GM21786 (cell line): ENCODE measurements around the gene HIP1R.
"Not testable (repeated sequence)": the region's sequence is repeated elsewhere in the genome, so short reads cannot be mapped to it uniquely, and the experiment has no call there.

Source experiments
- ATAC-seq: cut with Tn5 transposase; IDR thresholded peaks from one replicate; pipeline ENCODE4 v1.9.1; 2021; ENCODE audit not compliant: unreplicated experiment

HIP1R gene, protein sequence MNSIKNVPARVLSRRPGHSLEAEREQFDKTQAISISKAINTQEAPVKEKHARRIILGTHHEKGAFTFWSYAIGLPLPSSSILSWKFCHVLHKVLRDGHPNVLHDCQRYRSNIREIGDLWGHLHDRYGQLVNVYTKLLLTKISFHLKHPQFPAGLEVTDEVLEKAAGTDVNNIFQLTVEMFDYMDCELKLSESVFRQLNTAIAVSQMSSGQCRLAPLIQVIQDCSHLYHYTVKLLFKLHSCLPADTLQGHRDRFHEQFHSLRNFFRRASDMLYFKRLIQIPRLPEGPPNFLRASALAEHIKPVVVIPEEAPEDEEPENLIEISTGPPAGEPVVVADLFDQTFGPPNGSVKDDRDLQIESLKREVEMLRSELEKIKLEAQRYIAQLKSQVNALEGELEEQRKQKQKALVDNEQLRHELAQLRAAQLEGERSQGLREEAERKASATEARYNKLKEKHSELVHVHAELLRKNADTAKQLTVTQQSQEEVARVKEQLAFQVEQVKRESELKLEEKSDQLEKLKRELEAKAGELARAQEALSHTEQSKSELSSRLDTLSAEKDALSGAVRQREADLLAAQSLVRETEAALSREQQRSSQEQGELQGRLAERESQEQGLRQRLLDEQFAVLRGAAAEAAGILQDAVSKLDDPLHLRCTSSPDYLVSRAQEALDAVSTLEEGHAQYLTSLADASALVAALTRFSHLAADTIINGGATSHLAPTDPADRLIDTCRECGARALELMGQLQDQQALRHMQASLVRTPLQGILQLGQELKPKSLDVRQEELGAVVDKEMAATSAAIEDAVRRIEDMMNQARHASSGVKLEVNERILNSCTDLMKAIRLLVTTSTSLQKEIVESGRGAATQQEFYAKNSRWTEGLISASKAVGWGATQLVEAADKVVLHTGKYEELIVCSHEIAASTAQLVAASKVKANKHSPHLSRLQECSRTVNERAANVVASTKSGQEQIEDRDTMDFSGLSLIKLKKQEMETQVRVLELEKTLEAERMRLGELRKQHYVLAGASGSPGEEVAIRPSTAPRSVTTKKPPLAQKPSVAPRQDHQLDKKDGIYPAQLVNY

DNA sequence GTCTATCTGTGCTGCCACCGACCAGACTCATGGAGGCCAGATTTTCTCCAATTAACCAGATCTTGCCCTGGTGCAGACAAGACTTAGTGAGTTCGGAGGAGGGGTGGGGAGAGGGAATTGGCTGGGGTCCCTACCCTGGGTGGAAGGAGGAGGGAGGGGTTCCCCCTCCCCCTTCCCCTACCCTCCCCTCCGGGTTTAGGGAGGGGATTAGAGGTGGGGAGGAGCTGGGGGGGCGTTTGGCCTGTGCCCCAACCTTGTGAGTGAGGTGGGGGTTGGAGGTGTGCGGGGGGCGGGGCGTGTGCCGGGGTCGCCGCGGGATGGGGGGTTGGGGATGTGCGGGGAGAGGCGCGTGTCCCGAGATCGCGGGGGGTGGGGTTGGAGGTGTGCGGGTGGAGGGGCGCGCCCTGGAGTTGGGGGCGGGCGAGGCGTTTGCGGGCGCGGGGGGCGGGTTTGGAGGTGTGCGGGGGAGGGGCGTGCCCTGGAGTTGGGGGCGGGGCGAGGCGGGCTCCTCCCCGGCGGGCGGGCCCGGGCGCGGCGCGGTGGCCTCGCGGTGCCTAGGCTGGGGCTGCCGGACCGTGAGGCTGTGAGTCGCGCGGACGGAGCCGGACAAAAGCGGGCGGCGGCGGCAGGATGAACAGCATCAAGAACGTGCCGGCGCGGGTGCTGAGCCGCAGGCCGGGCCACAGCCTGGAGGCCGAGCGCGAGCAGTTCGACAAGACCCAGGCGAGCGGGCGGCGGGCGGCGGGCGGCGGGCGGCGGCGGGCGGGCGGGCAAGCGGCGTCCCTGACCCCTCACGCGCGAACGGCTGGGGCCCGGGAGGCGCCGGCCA is at the start of gene HIP1R:
TSS of gene HIP1R (plus strand) at position 537 of the 829 bp plus-strand sequence. CDS start at position 631, 94 bp downstream.
- ATAC-seq: no peak

DNA sequence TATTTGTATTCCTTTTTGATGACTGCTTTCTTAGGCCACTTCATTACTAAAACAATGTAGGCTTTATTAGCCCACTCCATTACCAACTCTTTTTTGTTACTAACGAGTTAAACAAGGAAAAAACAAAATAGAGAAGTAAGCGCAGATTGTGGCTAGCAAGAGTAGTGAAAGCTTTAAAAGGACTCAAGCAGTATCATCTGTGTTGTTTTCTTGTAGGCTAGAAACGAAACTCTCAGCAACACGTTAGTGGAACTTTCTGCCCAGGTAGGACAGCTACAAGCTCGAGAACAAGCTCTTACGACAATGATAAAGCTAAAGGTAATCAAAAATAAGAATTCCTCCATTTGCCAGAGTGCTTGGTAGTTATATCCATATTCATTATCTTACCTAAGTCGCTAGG is 49.8 kb upstream of the HIP1R start:
- no peak for ATAC-seq

DNA sequence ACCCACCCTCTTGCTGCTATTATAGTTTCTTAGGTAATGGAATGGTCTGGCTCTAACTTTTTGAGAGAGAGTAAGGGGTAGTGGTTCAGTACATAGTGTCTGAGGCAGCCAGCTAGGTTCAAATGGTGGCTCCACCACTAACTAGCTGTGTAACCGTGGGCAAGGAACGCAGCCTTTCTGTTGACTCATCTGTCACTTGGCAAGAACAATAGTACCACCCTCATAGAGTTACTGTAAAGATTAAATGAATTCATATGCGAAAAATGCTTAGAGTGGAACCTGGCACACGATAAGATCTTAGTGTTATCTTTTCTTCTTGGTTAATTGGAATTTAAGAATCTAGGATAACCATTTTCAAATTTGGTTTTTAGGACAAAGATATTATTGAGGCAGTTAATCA is 46.9 kb upstream of the HIP1R start:
- ATAC-seq: no peak

DNA sequence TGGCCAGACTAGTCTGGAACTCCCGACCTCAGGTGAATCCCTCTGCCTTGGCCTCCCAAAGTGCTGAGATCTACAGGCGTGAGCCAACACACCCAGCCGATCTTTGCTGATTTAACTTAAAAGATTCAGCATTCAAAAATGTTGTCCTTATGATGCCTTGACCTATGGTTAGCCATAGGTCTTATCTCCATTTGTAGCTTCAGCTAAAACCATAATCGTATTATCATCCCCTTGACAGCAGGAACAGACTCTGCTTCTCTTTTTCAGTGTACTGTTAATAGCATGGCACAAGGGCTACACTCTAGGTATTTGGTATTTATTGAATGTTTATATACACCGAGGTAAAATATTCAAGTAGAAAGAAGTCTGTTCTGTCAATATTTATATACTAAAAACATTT is 45.6 kb upstream of the HIP1R start:
- ATAC-seq: no peak

DNA sequence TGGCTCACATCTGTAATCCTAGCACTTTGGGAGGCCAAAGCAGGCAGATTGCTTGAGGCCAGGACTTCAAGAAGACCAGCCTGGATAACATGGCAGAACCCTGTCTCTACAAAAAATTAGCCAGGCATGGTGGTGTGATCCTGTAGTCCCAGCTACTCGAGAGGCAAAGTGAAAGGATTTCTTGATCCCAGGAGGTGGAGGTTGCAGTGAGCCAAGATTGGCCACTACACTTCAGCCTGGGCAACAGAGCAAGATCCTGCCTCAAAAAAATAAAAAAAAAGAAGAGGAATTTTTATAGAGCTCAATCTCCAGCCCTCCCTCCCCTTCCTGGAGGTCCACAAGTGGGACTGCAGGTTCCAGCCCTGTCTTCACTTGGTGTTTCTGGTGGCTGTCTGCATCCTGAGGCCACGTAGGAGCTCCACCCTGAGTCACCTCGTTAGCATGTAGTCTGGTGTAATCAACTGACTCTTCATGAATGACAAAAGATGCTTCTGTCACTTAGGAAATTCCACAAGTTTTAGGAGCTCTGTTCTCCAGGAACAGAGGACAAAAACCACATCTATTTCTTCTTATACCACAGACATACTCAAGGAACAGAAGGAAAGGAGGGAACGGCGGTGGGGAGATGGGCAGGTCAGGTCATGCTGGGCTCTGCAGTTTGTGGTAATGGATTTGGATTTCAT is 44.7 kb upstream of the HIP1R start:
- no peak for ATAC-seq

DNA sequence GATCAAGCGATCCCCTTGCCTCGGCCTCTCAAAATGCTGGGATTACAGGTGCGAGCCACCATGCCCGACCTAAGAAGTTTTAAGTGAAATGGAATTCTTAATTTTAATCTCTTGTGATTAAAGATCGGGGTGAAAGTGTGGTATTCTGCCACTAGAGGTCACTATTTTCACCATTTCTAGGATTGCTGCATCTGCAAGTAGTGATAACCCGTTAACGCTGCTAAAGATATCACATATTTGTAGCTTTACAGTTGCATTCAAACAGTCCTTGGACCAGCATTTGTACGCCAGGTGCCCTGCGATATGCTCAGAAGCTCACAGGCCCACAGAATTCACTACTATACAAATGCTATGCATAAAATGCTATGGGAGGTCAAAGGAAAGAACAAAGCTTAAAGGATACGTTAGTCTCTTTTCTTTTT is 41.6 kb upstream of the HIP1R start:
- no peak for ATAC-seq

DNA sequence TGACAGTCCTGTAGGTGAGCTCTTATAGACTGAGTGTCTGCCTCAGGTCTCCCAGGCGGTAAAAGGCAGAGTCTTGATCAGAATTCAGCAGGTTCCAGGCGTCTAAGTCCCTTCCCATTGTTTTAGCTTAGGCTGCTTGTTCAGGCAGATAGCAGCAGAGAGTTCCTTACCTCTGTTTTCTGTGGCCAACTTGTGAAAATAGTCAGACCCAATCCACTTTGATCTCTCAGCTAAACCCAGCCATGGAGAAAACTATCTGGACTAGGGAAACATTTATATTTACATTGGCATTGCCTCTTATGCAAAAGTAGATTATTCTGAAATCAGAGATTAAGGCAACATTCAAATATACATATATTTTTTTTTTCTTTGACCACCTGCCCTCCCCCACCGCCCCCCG is 39.5 kb upstream of the HIP1R start:
- ATAC-seq: no peak

DNA sequence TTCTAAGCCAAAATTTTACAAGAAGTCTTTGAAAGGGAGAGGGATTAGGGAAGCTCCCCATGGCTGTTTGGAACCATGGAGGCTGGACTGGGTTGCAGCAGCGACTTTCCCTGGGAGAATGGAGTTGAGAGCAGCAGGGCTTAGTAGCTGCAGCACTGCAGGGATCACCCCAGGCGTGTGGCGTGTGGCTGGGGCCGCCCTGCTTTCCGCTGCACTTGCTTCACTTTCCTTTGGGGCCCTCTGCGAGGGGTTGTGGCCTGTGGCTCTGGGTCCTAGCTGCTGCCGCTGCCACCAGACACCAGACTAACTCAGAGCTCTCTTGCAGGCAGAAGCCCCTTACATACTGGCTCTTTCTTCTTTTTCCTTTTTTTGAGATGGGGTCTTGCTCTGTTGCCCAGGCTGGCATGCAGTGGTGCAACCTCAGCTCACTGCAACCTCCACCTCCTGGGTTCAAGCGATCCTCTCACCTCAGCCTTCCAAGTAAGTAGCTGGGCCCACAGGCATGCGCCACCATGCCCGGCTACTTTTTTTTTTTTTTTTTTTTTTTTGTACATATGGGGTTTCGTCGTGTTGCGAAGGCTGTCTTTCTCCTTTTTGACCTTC is 35.5 kb upstream of the HIP1R start:
- no peak for ATAC-seq

DNA sequence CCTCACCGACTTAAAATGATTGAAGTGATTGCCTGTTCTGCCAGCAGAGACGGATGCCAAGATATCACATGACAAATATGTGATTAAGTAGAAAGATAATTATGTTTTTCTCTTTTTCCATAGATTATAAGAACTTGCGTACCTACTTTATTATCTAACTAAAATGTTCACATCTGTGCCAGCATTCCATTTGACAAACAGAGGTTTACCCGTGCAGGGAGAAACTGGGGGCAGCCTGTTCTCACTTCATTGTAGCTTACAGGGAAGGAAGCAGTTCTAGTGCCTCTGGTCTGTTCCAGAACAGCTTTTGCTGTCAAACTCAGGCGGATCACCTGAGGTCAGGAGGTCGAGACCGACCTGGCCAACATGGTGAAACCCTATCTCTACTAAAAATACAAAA is 31.3 kb upstream of the HIP1R start:
- no peak for ATAC-seq

DNA sequence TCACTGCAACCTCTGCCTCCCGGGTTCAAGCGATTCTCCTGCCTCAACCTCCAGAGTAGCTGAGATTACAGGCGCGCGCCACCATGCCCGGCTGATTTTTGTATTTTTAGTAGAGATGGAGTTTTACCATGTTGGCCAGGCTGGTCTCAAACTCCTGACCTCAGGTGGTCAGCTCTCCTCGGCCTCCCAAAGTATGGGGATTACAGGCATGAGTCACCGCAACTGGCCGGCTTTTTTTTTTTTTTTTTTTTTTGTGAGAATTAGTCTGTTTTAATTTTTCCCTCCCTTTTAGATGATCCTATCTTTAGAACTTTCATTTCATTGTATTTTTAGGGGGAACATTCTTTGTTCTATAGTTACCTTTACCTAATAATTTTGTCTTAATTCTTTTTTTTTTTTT is 30.3 kb upstream of the HIP1R start:
- not testable (repeated sequence) for ATAC-seq

DNA sequence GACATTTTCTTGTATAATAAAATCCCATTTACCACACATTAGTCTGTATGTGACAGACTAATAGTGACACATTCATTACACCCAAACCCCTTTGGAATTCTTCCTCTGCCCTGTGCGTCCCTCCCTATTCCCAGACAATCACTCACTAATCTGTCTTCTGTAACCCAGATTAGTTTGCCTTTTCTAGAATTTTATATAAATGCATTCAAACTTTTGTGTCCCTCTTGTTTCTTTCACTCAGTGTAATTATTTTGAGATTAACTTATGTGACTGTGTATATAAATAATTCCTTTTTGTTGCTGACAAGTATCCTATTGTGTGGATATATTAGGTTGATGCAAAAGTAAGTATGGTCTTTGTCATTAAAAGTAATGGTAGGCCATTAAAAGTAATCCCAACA is 27.6 kb upstream of the HIP1R start:
- ATAC-seq: no peak

DNA sequence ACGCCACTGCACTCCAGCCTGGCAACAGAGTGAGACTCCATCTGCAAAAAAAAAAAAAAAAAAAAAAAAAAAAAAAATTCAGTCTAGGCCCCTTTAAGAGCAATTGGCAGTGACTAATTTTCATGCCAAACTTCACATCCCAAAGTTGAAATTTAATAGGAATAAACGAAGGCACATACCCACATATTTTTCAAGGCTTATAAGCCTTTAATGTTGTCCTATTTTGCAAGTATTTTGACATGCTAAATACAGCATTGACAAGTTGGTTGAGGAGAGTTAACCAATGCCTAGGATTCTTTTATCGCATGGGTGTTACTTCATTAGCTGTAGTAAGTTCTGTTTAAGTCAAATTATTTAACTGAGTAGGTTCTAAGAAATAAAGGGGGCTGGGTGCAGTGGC is 23.5 kb upstream of the HIP1R start:
- ATAC-seq: no peak

DNA sequence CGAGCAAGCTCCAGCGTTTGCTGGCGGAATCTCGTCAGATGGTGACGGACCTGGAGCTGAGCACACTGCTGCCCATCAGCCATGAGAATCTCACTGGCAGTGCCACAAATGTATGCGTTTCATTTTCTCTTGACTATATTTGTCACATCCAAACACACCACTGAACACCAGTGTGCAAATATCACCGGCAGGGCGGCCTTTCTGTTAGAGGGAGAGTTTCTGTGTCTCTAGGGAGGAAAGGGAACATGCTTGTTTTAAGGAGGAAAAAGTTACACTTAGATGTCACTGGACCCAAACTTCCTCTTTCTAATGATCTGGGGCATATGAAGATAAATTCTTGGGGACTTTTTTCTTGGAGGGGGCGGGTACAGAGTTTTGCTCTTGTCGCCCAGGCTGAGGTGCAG is 21.9 kb upstream of the HIP1R start:
- ATAC-seq: no peak

DNA sequence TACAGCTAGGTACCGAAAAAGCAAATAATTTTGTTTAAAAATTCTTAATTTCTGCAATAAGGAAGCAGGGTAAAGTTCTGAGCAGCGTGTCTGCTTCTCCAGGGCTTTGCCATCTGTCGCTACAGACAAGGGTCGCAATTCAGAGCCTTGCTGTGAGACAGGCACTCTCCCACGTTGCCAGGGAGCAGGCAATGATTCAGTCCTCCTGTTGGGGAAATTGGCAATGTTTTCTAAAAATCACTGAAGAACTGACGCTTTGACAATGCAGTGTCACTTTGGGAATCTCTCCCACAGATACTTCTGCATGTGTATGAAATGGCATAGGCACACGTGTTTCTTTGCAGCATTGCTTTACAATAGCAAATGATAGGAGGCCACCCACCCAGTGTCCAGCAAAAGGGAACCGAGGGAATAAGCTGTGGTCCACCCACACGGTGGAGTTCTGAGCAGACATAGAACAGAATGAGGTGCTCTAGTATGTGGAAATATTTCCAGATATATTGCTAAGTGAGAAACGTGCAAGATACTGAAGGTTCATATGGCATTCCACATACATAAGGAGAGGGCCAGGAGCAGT is 16.0 kb upstream of the HIP1R start:
- ATAC-seq: no peak

DNA sequence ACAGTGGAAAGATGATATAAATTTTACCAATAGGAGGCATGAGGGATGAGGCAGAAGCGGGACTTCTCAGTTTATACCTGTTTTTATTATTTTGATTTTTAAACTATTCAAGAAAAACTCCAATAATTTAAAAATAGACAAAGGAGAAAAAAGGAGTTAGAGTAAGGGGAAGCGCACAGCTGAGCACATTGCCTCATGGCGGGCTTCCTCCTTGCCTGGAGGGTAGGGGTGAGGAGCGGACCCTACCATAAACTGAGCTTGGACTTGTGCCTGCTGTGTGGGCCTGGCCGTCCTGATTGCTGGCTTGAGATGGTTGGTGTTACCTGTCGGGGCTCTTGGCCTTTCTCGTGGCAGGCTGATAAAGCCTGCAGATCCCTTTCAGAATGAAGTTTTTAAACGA is 15.1 kb upstream of the HIP1R start:
- no peak for ATAC-seq

DNA sequence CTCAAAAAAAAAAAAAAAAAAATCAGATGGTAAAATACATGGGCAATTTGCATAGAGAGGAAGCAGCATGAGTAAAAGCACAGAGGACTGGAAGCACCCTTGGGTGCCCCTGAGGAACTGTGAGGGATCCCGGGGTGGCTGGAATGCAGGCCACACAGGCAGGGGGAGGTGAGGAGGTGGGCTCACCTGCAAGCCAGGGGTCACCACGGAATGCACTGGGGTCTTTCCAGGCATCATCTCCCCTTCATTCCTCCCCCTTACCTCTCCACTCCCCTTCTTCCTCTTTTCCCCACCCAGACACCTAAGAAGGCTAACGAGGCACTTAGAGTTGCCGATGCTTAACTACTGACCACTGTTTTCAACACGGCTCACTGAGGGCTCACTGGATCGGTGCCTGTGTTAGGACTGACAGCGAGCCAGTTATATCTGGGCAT is 14.4 kb upstream of the HIP1R start:
- no peak for ATAC-seq

DNA sequence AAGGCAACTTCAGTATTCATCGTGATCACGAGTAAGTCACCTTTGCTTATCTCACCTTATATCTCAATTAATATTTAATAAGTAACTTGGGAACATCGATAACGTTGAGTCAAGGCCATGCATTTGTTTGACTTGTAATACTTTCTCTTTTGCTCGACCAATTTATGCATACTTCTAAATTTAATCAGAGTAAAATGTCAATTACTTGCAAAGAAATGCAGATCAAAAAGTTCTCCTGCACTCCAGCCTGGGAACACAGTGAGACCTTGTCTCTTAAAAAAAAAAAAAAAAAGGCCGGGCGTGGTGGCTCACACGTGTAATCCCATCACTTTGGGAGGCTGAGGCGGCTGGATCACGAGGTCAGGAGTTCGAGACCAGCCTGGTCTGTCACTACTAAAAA is 11.8 kb upstream of the HIP1R start:
- no peak for ATAC-seq

DNA sequence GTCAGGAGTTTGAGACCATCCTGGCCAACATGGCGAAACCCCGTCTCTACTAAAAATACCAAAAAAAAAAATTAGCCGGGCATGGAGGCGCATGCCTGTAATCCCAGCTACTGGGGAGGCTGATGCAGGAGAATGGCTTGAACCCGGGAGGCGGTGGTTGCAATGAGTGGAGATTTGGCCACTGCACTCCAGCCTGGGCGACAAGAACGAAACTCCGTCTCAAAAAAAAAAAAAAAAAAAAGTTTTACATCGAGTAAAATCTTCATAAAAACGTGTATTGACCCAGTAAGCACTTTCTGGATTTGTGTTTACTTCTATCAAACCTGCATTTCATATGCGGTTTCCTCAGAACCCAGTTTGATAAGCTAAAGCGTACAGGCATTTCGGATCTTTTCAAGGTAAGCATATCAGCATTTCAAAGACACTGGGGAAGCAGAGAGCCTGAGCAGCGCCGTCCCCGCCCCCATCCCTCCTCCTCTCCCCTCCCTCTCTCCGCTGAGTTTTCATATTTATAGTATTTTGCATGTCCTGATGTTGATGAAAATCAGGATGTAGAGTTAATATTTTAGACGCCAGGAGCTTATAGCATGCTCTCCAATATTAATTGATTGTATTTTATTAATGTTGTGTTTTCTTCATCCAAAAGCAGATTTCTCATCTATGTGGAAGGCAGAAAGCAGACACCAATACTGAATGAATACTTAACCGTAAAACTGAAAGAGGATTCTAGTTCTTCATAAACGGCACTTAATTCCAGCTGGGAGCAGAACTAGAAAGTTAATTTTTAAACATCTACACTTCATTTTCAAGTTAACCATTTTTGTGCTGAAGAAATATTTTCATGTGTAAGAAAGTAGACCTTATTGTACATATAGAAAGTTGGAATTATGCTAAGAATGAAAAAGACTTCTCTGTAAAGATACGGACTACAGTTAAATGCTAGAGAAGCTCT is 9.2 kb upstream of the HIP1R start:
- no peak for ATAC-seq
